ENCODE results near the gene RYR2. TPM values are rescaled to one million over a fixed set of nuclear protein-coding genes. Genes with fewer than 3 reads are reported as not detected.

Gene RYR2
- total RNA-seq, 4 donors from 2014 or later: 0.23 to 4.6 (median 0.89) TPM

DNA sequence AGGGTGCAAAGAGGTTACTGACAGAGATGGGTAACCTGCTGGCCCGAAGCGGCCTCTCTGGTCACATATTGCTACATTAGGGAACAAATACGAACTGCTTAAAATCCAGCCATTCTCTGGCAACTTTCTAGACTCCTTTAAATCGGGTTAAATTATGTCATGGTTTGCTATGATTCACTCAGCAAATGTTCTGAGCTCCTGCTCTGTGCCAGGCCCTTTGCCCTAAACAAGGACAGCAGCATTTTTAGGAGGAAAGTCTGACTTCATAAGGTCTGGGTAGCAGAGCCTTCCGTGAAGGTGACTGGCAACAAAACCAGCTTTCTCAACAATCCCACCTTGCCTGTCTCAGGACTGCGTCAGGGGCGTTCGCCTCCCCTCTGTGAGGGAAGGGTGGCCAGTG, 833.3 kb downstream of the RYR2 start:
- peaks cover 0 to 22% (median 2%) of the 10 kb centered on the region in 3 donors for H3K4me1 ChIP-seq
- no peak overlapping the region for H3K27ac ChIP-seq
- no peaks in the 10 kb centered on the region for H3K36me3 ChIP-seq
- 75 to 78% methylated on average over 8 of the region's 8 CpGs for WGBS, 2 donors
- TF ChIP-seq POLR2A (IDR thresholded peaks at IDR 0.05): no peak
- TF ChIP-seq, protein P1, sequence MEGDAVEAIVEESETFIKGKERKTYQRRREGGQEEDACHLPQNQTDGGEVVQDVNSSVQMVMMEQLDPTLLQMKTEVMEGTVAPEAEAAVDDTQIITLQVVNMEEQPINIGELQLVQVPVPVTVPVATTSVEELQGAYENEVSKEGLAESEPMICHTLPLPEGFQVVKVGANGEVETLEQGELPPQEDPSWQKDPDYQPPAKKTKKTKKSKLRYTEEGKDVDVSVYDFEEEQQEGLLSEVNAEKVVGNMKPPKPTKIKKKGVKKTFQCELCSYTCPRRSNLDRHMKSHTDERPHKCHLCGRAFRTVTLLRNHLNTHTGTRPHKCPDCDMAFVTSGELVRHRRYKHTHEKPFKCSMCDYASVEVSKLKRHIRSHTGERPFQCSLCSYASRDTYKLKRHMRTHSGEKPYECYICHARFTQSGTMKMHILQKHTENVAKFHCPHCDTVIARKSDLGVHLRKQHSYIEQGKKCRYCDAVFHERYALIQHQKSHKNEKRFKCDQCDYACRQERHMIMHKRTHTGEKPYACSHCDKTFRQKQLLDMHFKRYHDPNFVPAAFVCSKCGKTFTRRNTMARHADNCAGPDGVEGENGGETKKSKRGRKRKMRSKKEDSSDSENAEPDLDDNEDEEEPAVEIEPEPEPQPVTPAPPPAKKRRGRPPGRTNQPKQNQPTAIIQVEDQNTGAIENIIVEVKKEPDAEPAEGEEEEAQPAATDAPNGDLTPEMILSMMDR (IDR thresholded peaks at IDR 0.05): no peak
- no peaks in the 10 kb centered on the region for H3K27me3 ChIP-seq
- intact Hi-C loops (cut with DNase I): no loop called here
- DNase-seq: no peak
- H3K4me3 ChIP-seq: no peak overlapping the region
- H3K9me3 ChIP-seq: no peaks in the 10 kb centered on the region

DNA sequence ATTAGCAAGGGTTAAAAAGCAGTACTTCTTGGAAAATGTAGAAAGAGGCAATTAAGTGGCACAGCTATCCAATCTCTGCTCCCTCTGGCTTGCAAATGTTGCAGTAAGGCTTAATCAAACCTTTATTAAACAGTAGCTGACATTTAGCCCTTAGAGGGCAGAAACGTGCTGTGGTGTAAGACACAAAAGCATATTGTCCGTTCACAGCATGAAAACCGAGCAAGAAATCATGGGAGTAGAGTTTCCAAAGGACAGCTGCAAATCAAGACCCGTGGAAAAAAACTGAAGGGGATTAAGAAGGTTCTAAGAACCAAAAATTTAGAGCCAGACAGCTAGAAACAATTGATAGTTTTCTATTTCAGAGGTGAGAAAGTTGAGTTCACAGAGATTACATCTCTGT, 835.6 kb downstream of the RYR2 start:
- no peak overlapping the region for H3K27ac ChIP-seq
- intact Hi-C loops (cut with DNase I): no loop called here
- H3K27me3 ChIP-seq: no peaks in the 10 kb centered on the region
- 28 to 35% methylated on average over 4 of the region's 4 CpGs for WGBS, 2 donors
- no peaks in the 10 kb centered on the region for H3K36me3 ChIP-seq
- peaks cover 0 to 22% (median 2%) of the 10 kb centered on the region in 3 donors for H3K4me1 ChIP-seq
- H3K4me3 ChIP-seq: no peak overlapping the region
- TF ChIP-seq, protein P1 (IDR thresholded peaks at IDR 0.05): no peak
- no peak for TF ChIP-seq POLR2A (IDR thresholded peaks at IDR 0.05)
- no peaks in the 10 kb centered on the region for H3K9me3 ChIP-seq
- DNase-seq: no peak

DNA sequence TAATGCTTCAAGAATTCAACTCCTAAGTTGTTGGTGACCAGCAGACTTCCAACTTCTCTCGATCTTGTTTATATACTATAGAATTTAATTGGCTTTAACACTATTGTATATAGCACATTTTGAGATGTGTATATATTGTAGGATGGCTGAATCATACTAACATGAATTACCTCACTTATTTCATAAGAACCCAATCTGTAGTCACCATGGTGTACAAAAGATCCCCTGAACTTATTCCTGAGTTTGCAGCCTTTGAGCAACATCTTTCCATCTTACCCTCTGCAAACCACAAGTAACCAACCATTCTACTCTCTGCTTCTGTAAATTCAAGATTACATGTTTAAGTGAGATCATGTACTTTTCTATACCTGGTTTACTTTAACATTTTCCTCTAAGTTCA, 836.4 kb downstream of the RYR2 start:
- H3K9me3 ChIP-seq: no peaks in the 10 kb centered on the region
- H3K27me3 ChIP-seq: no peaks in the 10 kb centered on the region
- 70 to 73% methylated on average over 1 of the region's 1 CpG for WGBS, 2 donors
- H3K4me1 ChIP-seq: peaks cover 0 to 22% (median 2%) of the 10 kb centered on the region in 3 donors
- no peak overlapping the region for H3K27ac ChIP-seq
- no peaks in the 10 kb centered on the region for H3K36me3 ChIP-seq
- no peak for DNase-seq
- TF ChIP-seq, protein P1 (IDR thresholded peaks at IDR 0.05): no peak
- no peak for TF ChIP-seq POLR2A (IDR thresholded peaks at IDR 0.05)
- intact Hi-C loops (cut with DNase I): no loop called here
- no peak overlapping the region for H3K4me3 ChIP-seq

DNA sequence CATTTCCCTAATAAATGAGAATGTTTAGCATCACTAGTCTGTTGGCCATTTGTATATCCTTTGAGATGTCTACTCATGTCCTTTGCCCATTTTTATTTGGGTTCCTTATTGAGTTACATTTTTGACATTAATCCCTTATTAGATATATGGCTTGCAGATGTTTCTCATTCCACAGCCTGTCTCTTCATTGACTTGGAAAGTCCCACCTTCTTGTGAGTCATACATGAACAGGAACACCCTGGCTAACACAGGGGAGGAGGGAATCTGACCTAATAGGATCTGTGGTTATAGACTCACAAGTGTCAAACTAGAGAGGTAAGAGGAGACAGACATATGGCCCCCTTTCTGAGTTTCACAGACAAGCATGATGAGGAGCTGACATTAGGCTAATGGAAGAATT, 837.2 kb downstream of the RYR2 start:
- DNase-seq: no peak

More for the DNA sequence above, 837.2 kb downstream of the RYR2 start:
- Histone ChIP-seq H3K27ac (no peak overlapping the region), H3K36me3 (no peaks in the 10 kb centered on the region), H3K4me3 (no peak overlapping the region), H3K9me3 (no peaks in the 10 kb centered on the region), H3K27me3 (no peaks in the 10 kb centered on the region), H3K4me1 (peaks cover 0 to 21% (median 0%) of the 10 kb centered on the region in 3 donors)
- TF ChIP-seq POLR2A (IDR thresholded peaks at IDR 0.05): no peak
- TF ChIP-seq, protein P1 (IDR thresholded peaks at IDR 0.05): no peak
- intact Hi-C loops (cut with DNase I): no loop called here

Small RNA genes lying within 50 kb of the gene (small RNA-seq; reads per million reads assigned to genes)
- 0 reads per million in 4 donors for gene MIR4428
- 0 reads per million in 4 donors for gene RF00402

Other genes starting within 250 kb of the RYR2 start
- gene MTR, start 246.9 kb upstream of the RYR2 start, total RNA-seq: 10 to 100 TPM in 2 of 4 donors, 1 to 10 TPM in 2; 5.8 to 21.6 (median 9.1) TPM
- gene MT1HL1, start 37.7 kb upstream of the RYR2 start, total RNA-seq: not detected

Data from esophagus squamous epithelium (tissue), 5 donors.